Measurements from ENCODE around the gene LCNL1.

- TF ChIP-seq CTCF (IDR thresholded peaks at IDR 0.05; ENCODE audit: low read depth, low read length, poor library complexity, severe bottlenecking), result no peak
- TF ChIP-seq EZH2phosphoT487 (IDR thresholded peaks at IDR 0.05; ENCODE audit: borderline replicate concordance, low read length), result no peak
Measured at GRCh38 chr9:136954270-136955083, 28.3 kb upstream of the LCNL1 start.

Data from DOHH2 (cell line).